ENCODE data around the gene BCL11A. TPM values are rescaled to one million over a fixed set of nuclear protein-coding genes. Genes with fewer than 3 reads are reported as not detected.

BCL11A gene
- polyA plus RNA-seq, 10 donors: 2.5 to 17.0 (median 4.0) TPM

DNA sequence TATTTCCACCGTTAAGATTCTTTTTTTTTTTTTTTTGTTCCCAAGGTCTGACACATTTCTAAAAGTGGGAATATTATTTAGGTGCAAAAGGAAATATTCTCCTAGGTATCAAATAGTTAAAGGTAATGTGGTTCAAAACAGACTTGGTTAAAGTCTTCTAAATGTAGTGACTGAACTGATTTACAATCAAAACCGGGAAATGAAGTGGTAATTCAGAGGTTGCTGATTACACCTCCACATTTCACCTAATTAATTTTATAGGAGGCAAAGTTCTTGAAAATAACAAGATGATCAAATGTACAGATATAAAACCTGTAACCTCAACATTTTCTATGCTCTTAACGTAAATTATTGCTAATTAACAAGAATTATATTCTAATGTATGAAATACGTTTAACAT, 5.1 kb downstream of the BCL11A start:
- DNase-seq: no peak

DNA sequence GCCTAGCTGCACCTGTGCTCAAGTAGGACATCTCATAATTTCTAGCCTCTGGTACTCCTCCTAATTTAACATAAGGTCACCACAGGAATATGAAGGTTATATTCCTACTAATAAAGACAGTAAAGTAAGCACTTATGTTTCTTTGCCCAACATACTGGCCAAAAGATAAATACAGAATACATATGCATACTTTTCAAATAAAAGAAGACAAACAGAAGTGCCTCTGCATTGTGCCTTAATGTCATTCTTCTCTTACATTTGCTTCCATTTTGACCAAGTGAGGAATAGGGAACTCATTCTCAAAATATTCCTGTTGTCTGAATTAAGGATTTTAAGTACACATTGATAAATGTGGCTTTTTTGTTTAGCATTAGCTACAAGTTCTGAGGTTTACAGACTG, 5.6 kb downstream of the BCL11A start:
- no peak for DNase-seq

DNA sequence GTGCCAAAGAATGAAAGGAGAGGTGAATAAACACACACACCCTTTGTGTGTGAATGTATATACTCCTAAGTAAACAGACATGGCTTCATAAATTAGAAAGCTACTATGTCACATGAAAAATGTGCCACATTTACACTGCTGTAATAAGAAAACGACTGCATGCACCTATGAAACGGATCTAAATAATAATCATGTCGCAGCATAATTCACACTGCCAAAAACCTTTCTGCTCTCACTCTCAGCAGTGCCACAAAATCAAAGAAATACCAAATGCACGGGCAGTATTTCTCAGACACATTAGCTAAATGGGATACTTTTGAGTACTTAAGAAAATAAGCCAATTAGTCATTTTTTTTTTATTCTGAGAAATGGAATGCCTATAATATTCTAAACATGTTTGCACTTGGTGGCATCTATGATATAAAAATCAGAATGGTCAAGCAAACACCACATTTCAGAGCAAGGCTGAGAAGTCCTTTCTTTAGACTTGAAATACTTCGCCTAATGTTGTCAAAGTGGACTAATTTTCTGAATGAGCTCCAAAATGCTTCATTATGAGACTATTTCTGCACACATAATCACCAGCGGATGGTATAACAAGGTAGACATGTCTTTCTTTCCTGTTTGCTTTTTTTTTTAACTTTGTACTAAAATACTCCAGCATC, 6.6 kb downstream of the BCL11A start:
- no peak for DNase-seq

DNA sequence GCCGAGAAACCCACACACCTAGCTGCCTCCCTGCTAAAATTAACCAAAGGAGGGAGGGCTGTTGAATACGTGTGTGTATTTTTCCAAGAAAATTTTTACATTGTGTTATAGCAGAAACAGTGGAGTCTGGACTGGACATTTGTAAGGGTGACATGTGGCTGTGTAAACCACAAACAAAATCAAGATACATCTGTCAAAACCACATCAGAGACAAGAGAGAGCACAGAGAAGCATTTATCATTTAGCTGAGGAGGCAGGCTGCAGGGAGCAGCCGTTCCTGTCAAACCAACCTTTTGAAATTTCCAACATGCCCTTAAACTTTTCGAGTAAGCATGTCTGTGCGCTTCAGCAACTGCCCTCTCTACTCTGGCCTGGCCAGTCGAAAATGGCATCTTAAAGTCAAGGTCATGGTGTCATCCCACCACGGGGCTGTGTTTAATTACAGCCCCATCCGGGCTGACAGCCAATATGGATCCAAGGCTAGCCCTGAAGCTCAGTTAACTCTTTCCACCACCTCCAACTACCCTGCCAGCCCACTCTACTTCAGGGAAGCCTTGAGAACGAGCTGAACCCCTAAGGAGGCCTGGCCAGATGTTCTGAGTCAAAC, 8.4 kb downstream of the BCL11A start:
- DNase-seq: no peak

DNA sequence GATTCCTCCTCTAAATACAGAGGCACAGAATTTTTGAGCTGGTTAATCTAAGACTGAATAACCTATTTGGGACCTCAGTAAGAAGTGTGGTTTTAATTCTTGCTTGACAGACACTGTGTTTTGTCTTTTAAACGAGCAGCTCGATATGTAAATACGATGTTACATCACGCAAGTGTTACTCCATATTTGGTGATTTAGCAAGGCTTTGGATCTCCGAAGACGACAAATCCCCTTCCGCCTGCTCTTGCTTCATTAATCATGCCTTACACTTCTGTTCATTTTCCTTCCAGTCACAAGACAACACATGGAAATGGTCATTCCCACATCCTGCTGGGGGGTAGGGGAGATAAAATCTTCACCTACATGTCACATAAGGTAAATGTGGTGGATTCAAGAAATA, 9.4 kb downstream of the BCL11A start:
- DNase-seq: peak in 1 of 3 donors; percentile 83

DNA sequence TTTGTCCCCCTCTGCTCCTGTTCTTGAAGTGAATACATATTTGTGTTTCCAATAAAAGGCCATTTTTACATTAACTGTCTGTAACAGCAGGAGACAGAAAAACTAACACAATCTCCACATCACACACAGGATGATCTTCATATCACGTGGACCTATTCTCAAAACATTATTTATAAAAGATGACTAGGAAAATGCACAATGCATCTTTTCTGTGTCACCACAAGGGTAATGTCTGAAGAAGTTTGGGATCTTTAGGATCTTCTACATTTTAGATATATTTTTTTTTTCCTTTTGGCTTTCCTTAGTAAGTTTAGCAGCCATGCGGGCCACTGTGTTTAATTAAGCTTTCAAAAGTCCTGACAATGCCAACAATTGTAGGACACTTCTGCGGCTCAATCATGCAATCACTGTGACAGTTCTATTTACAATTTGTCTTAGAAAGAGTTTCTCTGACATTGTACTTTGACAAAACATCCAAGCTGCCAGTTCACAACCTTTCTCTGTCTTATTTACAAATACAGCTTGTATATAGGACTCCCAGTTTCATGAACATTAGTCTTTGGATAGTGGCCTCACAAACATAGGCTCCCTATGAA, 12.3 kb downstream of the BCL11A start:
- no peak for DNase-seq

DNA sequence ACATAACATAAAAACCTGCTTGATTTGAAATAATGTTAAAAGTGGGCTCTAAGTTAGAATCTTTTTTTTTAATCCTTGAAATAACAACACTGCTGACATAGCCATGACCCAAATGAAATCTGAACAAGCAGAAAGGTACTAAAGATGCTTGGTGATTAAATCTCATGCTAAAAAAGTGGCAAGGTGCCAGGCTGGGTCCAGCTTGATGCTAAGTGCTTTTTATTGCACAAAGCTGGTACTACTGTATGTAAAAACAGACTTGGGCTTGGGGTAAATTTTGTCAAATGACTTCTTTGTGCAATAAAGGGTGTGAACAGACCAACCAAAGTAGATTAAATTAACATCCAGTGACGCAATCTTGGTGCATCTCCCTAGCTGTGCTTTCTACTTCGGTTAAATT, 13.4 kb downstream of the BCL11A start:
- no peak for DNase-seq

DNA sequence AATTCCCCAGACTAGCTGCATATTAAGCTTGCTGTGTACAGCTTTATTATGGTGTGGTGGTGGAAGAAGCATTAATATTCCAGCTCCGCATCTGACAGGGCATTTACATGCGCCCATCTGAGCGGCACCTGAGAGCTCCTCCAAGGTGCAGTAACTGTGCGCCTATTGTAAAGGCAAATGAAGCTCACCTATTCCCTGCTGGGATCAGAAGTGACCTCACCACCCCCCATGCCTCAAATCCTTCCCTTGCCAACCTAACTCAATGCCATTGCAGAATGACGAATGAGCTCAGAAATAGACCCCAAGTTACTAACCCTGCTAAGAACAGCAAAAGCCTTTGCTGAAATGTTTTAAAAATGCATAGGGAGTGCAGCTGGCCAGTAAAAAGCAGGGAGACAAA, 14.3 kb downstream of the BCL11A start:
- DNase-seq: no peak

DNA sequence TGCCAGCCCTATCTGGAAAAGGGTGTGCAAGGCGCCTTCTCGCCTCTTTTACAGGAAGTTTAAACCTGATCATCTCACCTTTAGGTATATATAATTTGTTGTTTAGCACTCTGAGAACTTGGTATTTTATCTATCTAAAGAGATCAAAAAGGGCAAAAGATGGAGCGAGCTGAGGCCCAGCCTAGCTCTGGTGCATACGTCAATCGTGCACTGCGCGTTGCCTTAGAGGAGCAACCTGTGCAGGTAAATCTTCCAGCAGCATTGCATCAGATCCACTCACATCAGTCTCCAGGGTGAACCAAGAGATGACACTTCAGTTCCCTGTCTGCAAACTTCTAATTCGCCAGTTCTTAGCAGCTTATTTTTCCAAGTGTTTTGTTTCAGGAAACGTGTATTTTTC, 15.4 kb downstream of the BCL11A start:
- DNase-seq: no peak

DNA sequence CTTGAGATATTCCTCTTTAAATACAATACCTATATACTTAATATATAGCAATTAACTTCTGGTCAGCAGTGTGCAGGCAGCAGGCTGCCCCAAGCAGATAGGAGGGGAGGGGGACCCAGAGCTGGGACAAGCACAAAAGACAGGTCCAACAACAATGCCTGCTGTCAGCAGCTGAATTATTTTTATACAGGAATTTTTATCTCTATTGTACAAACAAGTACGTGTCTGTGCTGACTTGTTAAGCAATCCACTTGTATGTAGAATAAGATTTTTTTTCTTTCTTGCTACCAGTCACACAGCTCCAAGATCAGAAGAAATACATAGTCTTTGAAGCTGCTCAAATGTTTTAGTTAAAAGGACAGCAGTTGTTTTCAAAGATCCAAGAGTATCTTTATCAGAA, 16.7 kb downstream of the BCL11A start:
- DNase-seq: no peak

DNA sequence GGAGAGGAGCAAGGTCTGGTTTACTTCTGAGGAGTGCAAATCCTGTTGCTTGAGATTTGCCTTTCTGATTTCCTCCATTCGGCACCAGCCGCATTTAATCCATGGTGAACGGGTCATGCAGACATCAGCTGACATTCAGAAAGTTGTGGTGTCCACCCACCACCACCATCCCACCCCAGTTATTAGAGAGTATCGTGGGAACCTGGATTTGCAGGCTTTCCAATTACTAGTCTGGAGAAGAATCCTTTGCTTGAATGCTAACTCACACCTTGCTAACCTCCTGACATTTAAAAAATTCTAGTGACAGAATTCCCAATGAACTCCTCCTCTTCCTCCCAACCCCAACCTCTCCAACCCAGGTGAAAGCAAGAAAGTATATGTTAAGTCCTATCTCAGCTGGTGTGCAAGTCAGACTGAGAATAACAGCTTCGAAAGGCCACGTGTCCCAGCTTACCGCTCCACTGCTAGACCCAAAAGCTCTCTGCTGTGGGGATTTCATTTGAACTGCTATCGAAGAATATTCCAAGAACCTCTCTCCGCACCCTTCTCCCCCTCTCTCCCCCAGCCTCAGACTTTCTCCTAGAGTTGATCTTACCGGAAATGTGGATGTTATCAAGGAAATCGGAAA, 17.7 kb downstream of the BCL11A start:
- DNase-seq: no peak

DNA sequence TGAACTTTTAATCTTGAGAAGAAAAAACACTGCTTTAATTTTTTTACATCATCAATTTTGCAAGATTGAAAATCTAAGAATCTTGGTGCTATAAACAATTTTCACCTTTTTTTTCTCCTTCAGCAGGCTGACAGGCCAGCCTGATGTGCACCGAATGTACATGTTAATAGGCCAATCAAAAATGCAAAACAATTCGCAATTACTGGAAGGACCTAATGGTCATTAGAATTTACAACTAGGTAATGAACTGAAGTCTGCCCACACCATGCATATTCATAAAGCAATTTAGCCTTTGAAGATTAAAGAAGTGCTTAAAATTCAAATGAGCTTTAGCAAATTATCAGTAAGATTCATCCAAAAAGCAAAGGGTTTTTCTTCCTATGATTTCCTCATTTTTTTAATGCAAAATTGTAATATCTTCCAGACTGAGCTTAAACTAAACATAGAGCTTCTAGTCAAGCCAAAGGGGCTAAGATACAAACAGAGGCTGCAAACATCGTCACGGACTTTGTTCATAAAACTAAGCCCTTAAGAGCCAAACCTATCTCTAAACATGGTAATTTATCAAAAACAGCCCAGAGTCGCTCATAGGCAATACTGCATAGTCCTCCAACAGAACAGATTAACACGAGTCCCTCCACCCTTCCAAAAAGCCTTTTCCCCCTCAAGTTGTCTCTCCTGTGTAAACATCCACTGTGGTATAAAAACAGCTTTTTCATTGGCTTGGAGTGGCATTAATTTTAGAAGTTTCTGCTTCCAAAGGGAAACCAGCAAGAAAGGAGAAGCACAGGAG, 18.4 kb downstream of the BCL11A start:
- no peak for DNase-seq

DNA sequence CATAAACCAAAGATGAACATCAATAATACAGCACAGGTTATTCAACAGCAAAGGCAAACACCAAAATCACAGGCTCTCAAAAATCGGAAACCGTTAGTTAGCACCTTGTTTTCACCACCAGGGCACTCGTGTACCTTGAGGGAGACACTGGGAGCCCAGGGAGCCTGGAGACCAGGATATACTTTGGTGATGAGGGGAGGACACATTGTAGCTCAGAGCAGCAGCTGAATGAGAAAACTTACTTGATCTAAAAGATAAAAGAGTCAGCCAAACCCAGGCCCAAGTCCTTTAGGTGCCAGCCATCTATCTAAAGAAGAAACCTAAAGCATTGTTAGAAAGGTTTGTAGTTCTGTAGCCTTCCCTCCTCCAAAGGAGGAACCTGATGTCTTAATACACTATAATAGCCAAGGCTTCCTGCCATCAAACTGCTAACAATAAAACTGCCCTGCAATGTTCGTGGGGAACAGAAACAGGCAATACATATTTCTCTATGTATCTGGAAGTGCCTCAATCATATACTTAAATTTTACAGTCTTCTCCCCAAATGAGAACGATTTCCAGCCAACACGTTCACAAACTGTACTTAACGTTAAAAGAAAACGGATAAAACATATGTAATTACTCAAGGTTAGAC, 19.3 kb downstream of the BCL11A start:
- peak in 1 of 3 donors; percentile 30 for DNase-seq

DNA sequence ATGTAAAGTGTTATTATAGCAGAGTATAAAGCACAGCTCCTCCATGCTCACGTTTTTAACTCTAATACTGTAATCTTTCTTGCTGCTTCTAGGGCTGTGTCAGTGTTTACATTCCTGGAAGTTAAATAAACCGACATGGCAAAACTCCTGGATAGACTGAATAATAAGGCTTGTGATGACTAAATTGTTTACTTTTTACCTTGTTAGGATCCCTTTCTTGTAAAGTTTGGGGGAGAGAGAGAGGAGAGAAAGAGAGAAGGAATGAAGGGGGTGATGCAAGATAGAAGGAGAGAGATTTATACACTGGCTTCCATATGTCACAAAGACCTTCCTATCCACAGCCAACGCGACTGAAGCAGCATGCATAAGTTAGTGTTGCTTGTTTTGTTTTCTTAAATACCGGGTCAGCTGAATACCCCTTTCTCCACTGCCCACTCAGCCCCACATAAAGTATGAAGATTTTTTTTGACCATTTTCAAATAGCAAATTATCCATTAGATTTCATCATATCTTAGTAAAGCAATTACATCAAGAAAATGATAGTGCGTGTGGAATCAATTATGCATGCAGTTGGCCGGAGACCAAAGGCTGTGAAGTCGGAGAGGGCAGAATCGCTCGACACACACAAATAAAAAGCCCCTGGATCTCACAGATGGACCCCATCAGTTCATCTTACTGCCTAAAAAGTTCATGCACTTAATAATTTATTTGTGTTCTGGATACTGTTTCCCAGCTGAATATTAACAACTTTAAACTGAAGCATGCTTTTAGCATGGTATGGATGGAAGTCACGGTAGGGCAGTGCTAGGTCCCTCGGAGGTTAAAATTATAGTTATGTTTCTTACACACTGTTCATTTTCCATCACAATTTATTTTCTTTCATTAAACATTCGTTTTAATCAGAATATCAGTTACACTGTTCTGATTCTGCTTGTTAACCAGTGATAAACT, 20.1 kb downstream of the BCL11A start:
- DNase-seq: peak in 1 of 3 donors; percentile 48

DNA sequence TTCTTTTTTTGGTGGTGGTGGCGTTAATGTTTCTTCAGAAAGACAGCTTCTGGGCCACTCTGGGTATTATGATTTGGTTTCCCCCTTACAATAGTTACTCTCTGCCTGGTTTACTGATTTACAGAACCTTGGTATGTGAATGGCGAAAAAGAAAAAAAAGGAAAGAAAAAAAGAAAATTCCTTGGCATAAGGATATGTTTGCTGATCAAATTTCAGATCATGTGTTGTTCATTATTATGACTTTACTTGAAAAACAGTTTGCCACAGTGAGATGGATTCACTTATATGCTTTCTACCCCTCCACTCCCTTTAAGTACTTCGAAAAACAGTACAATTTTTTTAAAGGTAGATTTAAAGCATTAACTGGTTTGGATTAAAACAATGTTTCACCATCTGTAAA, 21.0 kb downstream of the BCL11A start:
- no peak for DNase-seq

DNA sequence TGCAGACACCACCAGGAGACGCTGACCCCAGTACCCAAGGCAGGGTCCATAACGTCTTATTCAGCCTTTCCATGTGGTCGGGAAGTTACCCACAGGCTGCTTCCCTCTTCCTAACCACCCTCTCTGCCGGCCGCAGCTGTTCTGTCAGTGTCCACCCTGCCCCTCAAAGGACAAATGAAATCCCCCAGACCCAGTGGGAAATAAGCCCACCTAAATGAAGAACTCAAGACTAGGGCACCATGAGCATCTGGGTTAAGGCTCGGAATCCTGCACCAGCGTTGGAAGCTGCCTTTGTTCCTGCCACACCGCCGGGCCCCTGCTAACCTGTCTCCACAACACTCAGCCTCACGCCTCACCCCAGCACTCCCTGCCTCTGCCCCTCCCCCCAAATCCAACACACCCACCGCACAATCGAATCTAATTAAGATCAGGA, 21.7 kb downstream of the BCL11A start:
- DNase-seq: no peak

DNA sequence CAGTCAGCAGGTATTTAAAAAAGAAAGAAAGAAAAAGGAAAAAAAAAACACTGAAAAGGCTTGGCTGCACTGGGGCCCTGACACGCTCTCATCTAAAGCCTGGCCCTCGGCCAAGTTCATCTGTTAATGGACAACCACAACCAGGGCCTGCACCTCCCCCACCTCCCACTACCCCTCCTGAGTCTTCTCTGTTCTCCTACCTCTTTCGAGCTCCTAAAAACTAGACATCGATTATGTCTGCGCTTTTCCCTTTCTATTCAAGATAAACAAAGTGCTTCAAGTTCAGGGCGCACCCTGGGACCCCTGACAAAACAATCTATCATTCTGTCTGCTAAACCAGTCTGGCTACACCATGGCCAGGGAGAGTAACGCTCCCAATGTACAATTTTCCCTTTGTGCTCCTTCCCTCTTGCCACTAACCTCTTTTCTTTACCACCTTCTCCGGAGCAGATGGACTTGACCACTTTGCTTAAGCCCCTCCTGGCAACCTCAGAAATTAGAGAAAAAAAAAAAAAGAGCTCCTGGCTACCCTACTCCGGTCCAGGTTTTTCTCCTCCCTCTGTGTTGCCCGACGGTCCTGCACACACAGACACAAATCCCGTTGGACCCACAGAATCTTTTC, 22.7 kb downstream of the BCL11A start:
- peak in 2 of 3 donors; percentile 46 to 60 for DNase-seq

DNA sequence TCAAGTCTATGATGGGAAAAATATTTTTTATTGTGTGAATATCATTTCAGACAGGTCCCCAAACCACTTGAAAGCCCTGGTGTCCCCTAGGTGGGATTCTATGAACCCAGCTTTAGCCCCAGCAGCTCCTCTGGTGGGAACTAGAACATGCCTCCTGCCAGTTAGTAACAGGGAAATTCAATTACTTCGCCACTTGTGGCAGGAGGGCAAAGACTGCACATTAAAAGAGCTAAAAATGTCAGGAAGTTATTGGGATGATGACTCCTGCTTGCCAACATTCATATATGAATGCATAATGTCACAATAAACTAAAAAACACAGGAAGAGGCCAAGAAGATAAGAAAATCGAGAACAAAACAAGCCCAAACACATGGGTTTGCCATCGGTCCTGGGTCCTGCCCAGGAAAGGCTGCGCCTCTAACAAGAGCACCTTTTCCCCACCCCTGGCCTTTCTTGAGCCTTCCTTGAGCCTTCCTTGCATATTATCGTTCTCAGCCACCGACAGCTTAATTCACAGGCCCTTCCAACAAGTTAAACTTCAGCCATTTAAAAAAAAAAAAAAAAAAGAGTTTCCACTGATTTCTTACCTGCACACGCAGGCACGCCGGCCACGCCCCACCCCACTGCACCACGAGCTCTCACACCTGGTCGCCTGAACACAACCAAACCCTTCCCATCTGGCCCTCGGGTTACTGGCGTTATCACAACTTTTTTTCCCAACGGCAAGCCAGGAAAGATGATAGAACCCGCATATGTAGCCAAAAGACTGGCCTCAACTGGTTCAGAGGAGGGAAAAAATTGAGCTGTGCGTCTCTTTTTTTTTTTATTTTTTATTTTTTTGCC, 23.4 kb downstream of the BCL11A start:
- peak in 1 of 3 donors; percentile 42 for DNase-seq
